ENCODE measurements around the gene FTL. TPM values are rescaled to one million over a fixed set of nuclear protein-coding genes. Genes with fewer than 3 reads are reported as not detected.

The FTL gene
- total RNA-seq, 1 experiment from 2014 or later = 1,245 TPM

DNA sequence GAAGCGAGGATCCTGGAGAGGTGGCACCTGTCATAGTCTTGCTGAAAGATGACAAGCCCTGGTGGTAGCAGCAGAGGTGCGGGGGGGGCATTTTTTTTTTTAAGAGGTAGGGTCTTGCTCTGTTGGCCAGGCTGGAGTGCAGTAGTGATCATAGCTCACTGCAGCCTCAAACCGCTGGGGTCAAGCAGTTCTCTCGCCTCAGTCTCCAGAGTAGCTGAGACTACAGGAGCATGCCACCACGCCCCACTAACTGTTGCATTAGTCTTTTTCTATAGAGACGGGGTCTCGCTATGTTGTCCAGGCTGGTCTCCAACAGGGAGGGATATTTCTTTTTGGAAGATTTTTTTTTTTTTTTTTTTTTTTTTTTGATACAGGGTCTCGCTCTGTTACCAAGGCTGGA, 7.1 kb upstream of the FTL start:
- Mint-ChIP-seq H3K27me3 (ENCODE audit: low read depth) (no peaks in the 10 kb centered on the region), H3K36me3 (ENCODE audit: insufficient read depth in 1 of 3, low read depth in 3 of 3) (peaks cover 17 to 59% (median 48%) of the 10 kb centered on the region in 3 experiments; a peak in 6 of 7 replicates), H3K27ac (no peak overlapping the region), H3K4me1 (peaks cover 22 to 27% of the 10 kb centered on the region in 2 experiments), H3K4me3 (peak overlapping the region; percentile 8 to 41; a peak in 2 of 5 replicates), H3K9me3 (no peaks in the 10 kb centered on the region; a peak in 1 of 5 replicates)
- Histone ChIP-seq H3K23ac (ENCODE audit: insufficient read length, low read depth, low read length) (no peak overlapping the region), H2BK120ac (ENCODE audit: low read depth, low read length, poor library complexity, severe bottlenecking) (no peak overlapping the region), H3K18ac (ENCODE audit: insufficient read length, low read depth, low read length) (no peak overlapping the region), H4K8ac (replicated peaks; ENCODE audit: insufficient read length, low read depth, low read length) (no peak overlapping the region), H2AK5ac (ENCODE audit: insufficient read length, low read length) (no peak overlapping the region), H3K9me3 (ENCODE audit: control insufficient read depth, low read depth, low read length) (no peaks in the 10 kb centered on the region), H2BK20ac (ENCODE audit: low read depth, low read length, poor library complexity, severe bottlenecking) (no peak overlapping the region), H4K5ac (ENCODE audit: insufficient read length, low read depth, low read length) (no peak overlapping the region), H3K4ac (ENCODE audit: low read depth, low read length) (no peak overlapping the region), H3K23me2 (ENCODE audit: insufficient read length, low read depth, low read length, poor library complexity, severe bottlenecking) (peaks cover 8% of the 10 kb centered on the region), H4K91ac (ENCODE audit: insufficient read length, low read depth, low read length) (no peak overlapping the region), H3K14ac (ENCODE audit: insufficient read depth, low read length) (no peak overlapping the region), H3K27ac (ENCODE audit: insufficient read length, low read depth, low read length) (no peak overlapping the region), H3K27me3 (ENCODE audit: insufficient read depth, low read length) (no peaks in the 10 kb centered on the region), H3K9ac (ENCODE audit: extremely low read depth, insufficient read length, low read length) (no peak overlapping the region), H3T11ph (ENCODE audit: low read length) (no peak overlapping the region), H4K20me1 (ENCODE audit: control insufficient read depth, insufficient read depth, insufficient read length) (no peaks in the 10 kb centered on the region), H2AFZ (ENCODE audit: low read length) (no peak overlapping the region), H3K56ac (ENCODE audit: insufficient read length, low read depth, low read length) (no peak overlapping the region), H2BK12ac (ENCODE audit: insufficient read length, low read depth, low read length) (no peak overlapping the region), H3K79me2 (ENCODE audit: insufficient read depth, low read length) (no peaks in the 10 kb centered on the region), H2BK15ac (ENCODE audit: low read depth, low read length) (no peak overlapping the region), H3K4me2 (ENCODE audit: insufficient read depth, insufficient read length, low read length) (no peak overlapping the region), H3K79me1 (ENCODE audit: insufficient read depth, low read depth, low read length, poor library complexity, severe bottlenecking) (peaks cover 4% of the 10 kb centered on the region), H2BK5ac (ENCODE audit: insufficient read length, low read length) (no peak overlapping the region), H3K4me1 (ENCODE audit: insufficient read depth, low read length) (no peaks in the 10 kb centered on the region; the same call in 1 of the 2 replicates)
- no peak for DNase-seq
- WGBS (ENCODE audit: extremely low coverage, insufficient read length, low lambda C conversion rate) = no CpG with 5 or more reads among the region's 8 CpGs
- TF ChIP-seq CTCF (conservative IDR thresholded peaks at IDR 0.05) = no peak

Data from H9 (cell line).